Lower leg skin (tissue), 4 donors: Measurements from ENCODE around the gene BRAP. TPM values are rescaled to one million over a fixed set of nuclear protein-coding genes. Genes with fewer than 3 reads are reported as not detected.
"Not testable (repeated sequence)": the region's sequence is repeated elsewhere in the genome, so short reads cannot be mapped to it uniquely, and the experiment has no call there.

Source experiments
- DNase-seq, 2 donors: peaks; one replicate each; pipeline ENCODE4 v3.0.0-alpha.2; 2019; ENCODE audit warnings: low spot score in 2 of 2
- H3K4me3 ChIP-seq: fragments of 200-600 bp; sonication (generic); 2 replicates; pipeline ENCODE4 v1.5.1; 2017; ENCODE audit warnings: mild to moderate bottlenecking, low read depth; ENCODE audit not compliant: poor library complexity, severe bottlenecking
- POLR2A ChIP-seq, 2 donors: fragments of 450-650 bp; IDR thresholded peaks; one replicate each; pipeline ENCODE4 v1.6.1; 2016 to 2017; ENCODE audit warnings: antibody characterized with exemption in 2 of 2, mild to moderate bottlenecking in 1 of 2, moderate library complexity in 1 of 2
- WGBS, 2 donors: methylation state at CpG; one replicate each; pipeline ENCODE4 v1.1.5; 2018; 5-methylcytosine and 5-hydroxymethylcytosine counted together
- intact Hi-C: fragments of 100-400 bp; cut with DNase I; formaldehyde crosslinking; loops from one replicate; pipeline ENCODE4 v1.15.0; 2023; ENCODE audit warnings: low total_unique reads
- total RNA-seq, 4 donors: library from RNA; depleted of rRNA; stranded (reverse); fragments of >200 nt; gene quantifications; one replicate each; pipeline ENCODE4 v1.1.0, GENCODE V29; 2016
- TF ChIP-seq, protein P1 (sequence below), 3 donors: fragments of 450-650 bp; IDR thresholded peaks; one replicate each; pipeline ENCODE4 v1.5.1; 2016; ENCODE audit warnings: antibody characterized with exemption in 3 of 3, mild to moderate bottlenecking in 3 of 3, moderate library complexity in 2 of 3

The BRAP gene
- total RNA-seq, 4 donors from 2014 or later, result 18.0 to 25.2 (median 22.0) TPM

DNA sequence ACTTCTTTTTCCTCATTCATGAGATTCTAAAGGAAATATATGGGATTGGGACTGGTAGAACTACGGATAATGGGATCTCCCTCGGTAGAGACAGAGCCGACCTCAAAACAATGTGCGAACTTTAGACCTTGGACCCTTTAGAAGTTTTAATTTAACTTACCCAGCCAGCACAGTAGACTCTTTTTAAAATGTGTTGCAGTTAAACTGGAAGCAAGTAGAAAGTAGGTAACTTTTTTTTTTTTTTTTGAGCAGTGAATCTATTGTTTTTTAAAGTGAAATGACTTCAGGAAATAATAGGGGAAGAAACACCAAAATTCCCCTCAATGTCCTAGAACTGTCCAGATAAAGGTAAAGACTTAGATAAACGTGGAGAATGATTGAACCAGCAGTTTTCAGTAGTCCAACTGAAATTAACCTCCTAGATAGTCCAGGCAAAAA lies 85.5 kb downstream of the BRAP start:
- DNase-seq, result no peak
- WGBS, 2 donors, result 12 to 14% methylated on average over 5 of the region's 5 CpGs
- no peak overlapping the region for H3K4me3 ChIP-seq
- TF ChIP-seq, protein P1, sequence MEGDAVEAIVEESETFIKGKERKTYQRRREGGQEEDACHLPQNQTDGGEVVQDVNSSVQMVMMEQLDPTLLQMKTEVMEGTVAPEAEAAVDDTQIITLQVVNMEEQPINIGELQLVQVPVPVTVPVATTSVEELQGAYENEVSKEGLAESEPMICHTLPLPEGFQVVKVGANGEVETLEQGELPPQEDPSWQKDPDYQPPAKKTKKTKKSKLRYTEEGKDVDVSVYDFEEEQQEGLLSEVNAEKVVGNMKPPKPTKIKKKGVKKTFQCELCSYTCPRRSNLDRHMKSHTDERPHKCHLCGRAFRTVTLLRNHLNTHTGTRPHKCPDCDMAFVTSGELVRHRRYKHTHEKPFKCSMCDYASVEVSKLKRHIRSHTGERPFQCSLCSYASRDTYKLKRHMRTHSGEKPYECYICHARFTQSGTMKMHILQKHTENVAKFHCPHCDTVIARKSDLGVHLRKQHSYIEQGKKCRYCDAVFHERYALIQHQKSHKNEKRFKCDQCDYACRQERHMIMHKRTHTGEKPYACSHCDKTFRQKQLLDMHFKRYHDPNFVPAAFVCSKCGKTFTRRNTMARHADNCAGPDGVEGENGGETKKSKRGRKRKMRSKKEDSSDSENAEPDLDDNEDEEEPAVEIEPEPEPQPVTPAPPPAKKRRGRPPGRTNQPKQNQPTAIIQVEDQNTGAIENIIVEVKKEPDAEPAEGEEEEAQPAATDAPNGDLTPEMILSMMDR (IDR thresholded peaks at IDR 0.05), result no peak
- no peak for TF ChIP-seq POLR2A (IDR thresholded peaks at IDR 0.05)
- intact Hi-C loops, result no loop called here

DNA sequence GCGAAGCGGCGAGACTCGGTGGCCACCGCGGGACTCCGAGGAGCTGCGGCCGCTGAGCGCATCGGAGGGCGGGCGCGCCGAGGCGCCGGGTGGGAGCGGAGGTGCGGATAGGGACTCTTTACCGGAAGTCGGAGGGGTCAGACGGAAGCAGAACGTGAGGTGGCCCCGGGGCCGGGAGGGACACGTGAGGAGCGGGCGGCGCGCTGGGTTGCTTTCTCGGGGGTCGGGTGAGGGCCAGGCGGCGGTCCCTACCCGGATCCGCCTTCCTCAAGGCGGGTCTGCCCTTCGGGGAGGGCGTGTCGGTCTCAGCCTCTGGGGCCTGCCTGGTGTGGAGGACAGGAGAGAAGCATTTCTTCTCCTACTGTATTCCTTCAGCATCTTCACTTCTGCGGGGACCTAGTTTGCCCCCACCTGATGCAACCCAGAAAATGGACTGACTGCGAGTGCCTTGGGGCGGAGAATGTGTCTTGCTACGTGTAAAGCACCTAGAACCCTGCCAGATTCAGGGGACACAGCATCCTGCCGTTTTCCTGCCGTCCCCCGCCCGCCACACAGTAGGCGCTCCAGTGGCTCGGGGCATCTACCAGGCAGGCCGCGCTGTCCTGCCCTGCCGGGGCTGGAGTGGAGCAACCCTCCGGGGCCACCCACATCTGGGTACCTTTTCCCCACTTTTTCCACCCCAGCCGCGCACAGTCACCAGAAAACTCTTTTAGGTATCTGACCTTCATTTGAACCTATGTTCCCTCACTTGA lies 86.1 kb downstream of the BRAP start:
- WGBS, 2 donors, result 0 to 1% methylated on average over 16 to 51 of the region's 56 CpGs

GRCh38 chr12:111598637-111599452 lies 86.9 kb downstream of the BRAP start, which contains the start of gene ATXN2:
Gene ATXN2 (minus strand): TSS chr12:111599315. CDS start chr12:111599034, 281 bp downstream.
- intact Hi-C loops, result no loop called here
- peak within 1 kb of the TSS; percentile 81 for H3K4me3 ChIP-seq
- DNase-seq, result peak; percentile 30 to 92
- no peak for TF ChIP-seq POLR2A (IDR thresholded peaks at IDR 0.05)
- TF ChIP-seq, protein P1 (IDR thresholded peaks at IDR 0.05), result no peak
- 0 to 2% methylated on average over 16 to 33 of the region's 119 CpGs for WGBS, 2 donors

More for the DNA sequence above, 86.1 kb downstream of the BRAP start:
- peak; percentile 84 to 98 for DNase-seq
- H3K4me3 ChIP-seq, result peak overlapping the region; percentile 81
- TF ChIP-seq, protein P1 (IDR thresholded peaks at IDR 0.05), result no peak
- peak in 1 of 2 donors; percentile 65 for TF ChIP-seq POLR2A (IDR thresholded peaks at IDR 0.05)
- intact Hi-C loops, result no loop called here

- H3K4me3 ChIP-seq, result peak overlapping the region; percentile 81
- no peak for TF ChIP-seq POLR2A (IDR thresholded peaks at IDR 0.05)
- 1% methylated on average over 15 to 43 of the region's 67 CpGs for WGBS, 2 donors
- DNase-seq, result peak; percentile 30 to 90
- intact Hi-C loops, result no loop called here
These were observed 87.7 kb downstream of the BRAP start for GRCh38 chr12:111597831-111598636.

DNA sequence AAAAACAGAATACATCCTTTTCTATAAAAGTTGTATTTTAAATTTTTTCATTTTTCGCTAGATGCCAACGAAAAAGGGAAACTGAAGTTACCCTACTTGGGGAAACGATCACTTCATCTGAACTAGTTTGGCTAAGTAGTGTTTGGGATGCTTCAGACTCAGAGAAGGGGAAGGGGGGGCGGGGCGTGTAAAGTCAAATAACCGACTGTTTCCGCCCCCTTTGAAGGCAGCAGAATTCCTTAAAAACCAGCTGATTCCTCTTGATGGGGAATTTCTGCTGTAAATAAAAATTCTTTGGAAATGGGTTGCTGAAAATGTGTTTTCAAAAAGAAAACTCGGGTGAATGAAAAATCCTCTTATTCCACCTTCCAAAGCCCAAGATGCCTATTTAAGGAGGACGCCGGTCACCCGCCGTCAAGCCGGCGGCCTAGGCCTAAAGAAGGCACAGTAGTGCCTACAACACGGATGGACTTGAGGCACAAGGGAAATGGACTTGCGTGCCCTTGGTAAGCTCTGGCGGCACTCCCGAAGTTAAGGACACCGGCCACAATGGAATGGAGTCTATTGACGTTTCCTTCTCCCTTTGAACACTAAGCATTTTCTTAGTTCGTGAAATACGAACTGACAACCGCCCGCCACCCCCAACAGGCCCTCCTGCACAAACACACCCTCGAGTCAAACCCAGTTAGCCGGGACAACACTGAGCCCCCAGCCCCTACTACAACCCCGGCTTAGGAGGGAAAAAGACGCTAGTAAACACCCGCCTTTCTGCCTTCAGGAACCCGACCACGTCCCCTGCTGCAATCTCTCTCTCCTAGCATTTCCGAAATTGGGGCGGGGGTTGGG lies 88.5 kb downstream of the BRAP start:
- intact Hi-C loops, result no loop called here
- TF ChIP-seq, protein P1 (IDR thresholded peaks at IDR 0.05), result no peak
- TF ChIP-seq POLR2A (IDR thresholded peaks at IDR 0.05), result no peak
- 2 to 3% methylated on average over 33 of the region's 33 CpGs for WGBS, 2 donors
- DNase-seq, result peak; percentile 26 to 87
- peak overlapping the region; percentile 81 for H3K4me3 ChIP-seq

DNA sequence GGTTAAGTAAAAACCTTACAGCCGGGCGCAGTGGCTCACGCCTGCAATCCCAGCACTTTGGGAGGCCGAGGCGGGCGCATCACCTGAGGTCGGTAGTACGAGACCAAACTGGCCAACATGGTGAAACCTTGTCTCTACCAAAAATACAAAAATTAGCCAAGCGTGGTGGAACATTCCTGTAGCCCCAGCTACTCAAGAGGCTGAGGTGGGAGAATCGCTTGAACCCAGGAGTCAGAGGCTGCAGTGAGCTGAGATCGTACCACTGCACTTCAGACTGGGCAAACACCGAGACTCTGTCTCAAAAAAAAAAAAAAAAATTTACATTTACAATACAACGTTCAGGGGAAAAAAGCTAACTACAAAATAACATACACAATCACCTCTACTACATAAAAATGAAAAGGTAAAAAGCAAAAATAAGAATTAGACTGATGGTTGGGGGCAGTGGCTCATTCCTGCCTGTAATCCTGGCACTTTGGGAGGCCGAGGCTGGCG lies 90.4 kb downstream of the BRAP start:
- DNase-seq, H3K4me3 ChIP-seq, intact Hi-C loops: not testable (repeated sequence)
- 81 to 87% methylated on average over 15 of the region's 15 CpGs for WGBS, 2 donors
